ENCODE results near the gene SMARCD3.

DNA sequence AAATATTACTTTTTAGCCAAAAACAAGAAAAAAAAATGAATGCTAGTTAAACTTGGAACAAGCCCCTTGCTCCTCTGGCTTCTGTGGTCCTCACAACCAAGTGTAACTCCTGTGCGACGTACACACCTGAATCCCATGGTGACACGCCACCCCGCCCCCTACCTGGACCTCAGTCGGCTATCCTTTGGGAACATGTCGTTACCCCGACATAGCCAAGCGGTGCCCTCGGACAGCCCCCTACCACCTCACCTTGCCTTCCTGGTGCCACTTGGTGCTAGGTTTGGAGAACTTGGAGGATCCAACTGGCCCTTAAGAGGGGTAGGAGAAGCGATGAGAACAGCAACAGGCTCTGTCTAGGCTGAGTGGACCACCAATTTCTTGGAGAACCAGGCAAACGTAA is 12.0 kb upstream of the SMARCD3 start:
- TF ChIP-seq MAX (IDR thresholded peaks at IDR 0.05) (no peak), POLR2AphosphoS5 (IDR thresholded peaks at IDR 0.05; ENCODE audit: low read depth, low read length) (no peak), ZNF274 (IDR thresholded peaks at IDR 0.05; ENCODE audit: low read depth, low read length) (no peak), CTCF (IDR thresholded peaks at IDR 0.05 in 2 of 3, conservative IDR thresholded peaks at IDR 0.05 in 1 of 3; ENCODE audit: borderline replicate concordance in 1 of 3, insufficient read depth in 1 of 3, low read depth in 2 of 3, low read length in 2 of 3) (no peak), TCF7L2 (IDR thresholded peaks at IDR 0.05; ENCODE audit: borderline replicate concordance, extremely low read depth, insufficient read depth, insufficient read length) (no peak), SRF (IDR thresholded peaks at IDR 0.05; ENCODE audit: low read depth) (no peak), CEBPB (IDR thresholded peaks at IDR 0.05; ENCODE audit: low read depth) (no peak), RAD21 (IDR thresholded peaks at IDR 0.05; ENCODE audit: low read depth) (no peak), EZH2 (IDR thresholded peaks at IDR 0.05) (no peak), POLR2A (IDR thresholded peaks at IDR 0.05; ENCODE audit: borderline replicate concordance, extremely low read depth, insufficient read depth, insufficient read length) (no peak)
- TF ChIP-seq, protein P1, sequence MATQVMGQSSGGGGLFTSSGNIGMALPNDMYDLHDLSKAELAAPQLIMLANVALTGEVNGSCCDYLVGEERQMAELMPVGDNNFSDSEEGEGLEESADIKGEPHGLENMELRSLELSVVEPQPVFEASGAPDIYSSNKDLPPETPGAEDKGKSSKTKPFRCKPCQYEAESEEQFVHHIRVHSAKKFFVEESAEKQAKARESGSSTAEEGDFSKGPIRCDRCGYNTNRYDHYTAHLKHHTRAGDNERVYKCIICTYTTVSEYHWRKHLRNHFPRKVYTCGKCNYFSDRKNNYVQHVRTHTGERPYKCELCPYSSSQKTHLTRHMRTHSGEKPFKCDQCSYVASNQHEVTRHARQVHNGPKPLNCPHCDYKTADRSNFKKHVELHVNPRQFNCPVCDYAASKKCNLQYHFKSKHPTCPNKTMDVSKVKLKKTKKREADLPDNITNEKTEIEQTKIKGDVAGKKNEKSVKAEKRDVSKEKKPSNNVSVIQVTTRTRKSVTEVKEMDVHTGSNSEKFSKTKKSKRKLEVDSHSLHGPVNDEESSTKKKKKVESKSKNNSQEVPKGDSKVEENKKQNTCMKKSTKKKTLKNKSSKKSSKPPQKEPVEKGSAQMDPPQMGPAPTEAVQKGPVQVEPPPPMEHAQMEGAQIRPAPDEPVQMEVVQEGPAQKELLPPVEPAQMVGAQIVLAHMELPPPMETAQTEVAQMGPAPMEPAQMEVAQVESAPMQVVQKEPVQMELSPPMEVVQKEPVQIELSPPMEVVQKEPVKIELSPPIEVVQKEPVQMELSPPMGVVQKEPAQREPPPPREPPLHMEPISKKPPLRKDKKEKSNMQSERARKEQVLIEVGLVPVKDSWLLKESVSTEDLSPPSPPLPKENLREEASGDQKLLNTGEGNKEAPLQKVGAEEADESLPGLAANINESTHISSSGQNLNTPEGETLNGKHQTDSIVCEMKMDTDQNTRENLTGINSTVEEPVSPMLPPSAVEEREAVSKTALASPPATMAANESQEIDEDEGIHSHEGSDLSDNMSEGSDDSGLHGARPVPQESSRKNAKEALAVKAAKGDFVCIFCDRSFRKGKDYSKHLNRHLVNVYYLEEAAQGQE (IDR thresholded peaks at IDR 0.05; ENCODE audit: low read depth), result no peak
